ENCODE results near the gene TERT. TPM values are rescaled to one million over a fixed set of nuclear protein-coding genes. Genes with fewer than 3 reads are reported as not detected.

Gene TERT
- total and polyA plus RNA-seq, 2 of the 13 experiments (the other 11 are each of a cell fraction or from before 2014, with no cell fraction given): 4.3 to 5.9 TPM

DNA sequence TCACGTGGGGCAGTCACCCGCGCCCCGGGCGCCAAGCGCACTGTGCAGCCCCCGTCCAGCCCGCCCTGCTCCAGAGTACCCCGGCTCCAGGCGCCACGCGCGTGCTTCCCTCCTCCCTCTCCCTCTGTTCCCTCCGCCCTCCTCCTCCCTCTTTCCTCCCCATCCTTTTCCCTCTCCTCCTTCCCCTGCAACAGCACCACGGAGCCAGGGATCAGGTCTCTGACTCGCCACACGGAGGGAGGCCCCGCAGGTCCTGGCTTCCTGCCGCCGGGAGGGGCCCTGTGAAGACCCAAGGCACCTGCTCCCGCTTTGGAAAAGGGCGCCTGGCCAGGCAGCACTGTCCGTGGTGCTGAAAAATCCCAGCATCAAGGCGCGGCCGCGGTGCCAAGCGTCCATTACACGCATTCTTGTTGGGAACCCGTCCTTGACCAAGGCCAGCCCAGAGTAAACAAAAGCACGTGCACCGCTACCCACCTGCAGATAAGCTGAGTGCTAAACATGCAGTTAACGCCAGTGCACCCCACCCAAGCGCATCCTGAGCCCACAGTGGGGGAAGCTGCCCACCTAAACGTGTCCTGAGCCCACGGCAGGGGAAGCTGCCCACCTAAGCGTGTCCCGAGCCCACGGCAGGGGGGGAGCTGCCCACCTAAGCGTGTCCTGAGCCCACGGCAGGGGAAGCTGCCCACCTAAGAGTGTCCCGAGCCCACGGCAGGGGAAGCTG lies 48.0 kb downstream of the TERT start (continued):
- TF ChIP-seq, protein P1, sequence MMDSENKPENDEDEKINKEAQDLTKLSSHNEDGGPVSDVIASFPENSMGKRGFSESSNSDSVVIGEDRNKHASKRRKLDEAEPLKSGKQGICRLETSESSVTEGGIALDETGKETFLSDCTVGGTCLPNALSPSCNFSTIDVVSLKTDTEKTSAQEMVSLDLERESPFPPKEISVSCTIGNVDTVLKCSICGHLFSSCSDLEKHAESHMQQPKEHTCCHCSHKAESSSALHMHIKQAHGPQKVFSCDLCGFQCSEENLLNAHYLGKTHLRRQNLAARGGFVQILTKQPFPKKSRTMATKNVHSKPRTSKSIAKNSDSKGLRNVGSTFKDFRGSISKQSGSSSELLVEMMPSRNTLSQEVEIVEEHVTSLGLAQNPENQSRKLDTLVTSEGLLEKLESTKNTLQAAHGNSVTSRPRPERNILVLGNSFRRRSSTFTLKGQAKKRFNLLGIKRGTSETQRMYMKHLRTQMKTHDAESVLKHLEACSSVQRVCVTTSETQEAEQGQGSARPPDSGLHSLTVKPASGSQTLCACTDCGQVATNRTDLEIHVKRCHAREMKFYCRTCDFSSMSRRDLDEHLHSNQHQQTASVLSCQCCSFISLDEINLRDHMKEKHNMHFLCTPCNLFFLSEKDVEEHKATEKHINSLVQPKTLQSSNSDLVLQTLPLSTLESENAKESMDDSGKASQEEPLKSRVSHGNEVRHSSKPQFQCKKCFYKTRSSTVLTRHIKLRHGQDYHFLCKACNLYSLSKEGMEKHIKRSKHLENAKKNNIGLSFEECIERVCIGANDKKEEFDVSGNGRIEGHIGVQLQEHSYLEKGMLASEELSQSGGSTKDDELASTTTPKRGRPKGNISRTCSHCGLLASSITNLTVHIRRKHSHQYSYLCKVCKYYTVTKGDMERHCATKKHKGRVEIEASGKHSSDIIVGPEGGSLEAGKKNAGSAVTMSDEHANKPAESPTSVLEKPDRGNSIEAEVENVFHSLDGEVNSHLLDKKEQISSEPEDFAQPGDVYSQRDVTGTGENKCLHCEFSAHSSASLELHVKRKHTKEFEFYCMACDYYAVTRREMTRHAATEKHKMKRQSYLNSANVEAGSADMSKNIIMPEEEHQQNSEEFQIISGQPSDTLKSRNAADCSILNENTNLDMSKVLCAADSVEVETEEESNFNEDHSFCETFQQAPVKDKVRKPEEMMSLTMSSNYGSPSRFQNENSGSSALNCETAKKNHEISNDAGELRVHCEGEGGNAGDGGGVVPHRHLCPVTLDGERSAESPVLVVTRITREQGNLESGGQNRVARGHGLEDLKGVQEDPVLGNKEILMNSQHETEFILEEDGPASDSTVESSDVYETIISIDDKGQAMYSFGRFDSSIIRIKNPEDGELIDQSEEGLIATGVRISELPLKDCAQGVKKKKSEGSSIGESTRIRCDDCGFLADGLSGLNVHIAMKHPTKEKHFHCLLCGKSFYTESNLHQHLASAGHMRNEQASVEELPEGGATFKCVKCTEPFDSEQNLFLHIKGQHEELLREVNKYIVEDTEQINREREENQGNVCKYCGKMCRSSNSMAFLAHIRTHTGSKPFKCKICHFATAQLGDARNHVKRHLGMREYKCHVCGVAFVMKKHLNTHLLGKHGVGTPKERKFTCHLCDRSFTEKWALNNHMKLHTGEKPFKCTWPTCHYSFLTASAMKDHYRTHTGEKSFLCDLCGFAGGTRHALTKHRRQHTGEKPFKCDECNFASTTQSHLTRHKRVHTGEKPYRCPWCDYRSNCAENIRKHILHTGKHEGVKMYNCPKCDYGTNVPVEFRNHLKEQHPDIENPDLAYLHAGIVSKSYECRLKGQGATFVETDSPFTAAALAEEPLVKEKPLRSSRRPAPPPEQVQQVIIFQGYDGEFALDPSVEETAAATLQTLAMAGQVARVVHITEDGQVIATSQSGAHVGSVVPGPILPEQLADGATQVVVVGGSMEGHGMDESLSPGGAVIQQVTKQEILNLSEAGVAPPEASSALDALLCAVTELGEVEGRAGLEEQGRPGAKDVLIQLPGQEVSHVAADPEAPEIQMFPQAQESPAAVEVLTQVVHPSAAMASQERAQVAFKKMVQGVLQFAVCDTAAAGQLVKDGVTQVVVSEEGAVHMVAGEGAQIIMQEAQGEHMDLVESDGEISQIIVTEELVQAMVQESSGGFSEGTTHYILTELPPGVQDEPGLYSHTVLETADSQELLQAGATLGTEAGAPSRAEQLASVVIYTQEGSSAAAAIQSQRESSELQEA (CRISPR knock-in tag; IDR thresholded peaks at IDR 0.05; ENCODE audit: not compliant biosample characterization): no peak
- TF ChIP-seq ZNF564 (CRISPR knock-in tag; IDR thresholded peaks at IDR 0.05) (no peak), TCF12 (IDR thresholded peaks at IDR 0.05) (no peak), TCF12 (CRISPR knock-in tag; IDR thresholded peaks at IDR 0.05) (no peak), NFRKB (IDR thresholded peaks at IDR 0.05) (no peak), SRSF4 (IDR thresholded peaks at IDR 0.05; ENCODE audit: low read depth, low read length, poor library complexity, severe bottlenecking) (no peak), CBX5 (CRISPR knock-in tag; IDR thresholded peaks at IDR 0.05; ENCODE audit: borderline replicate concordance) (no peak), KLF9 (CRISPR knock-in tag; IDR thresholded peaks at IDR 0.05; ENCODE audit: low read depth) (no peak), ZNF232 (CRISPR knock-in tag; IDR thresholded peaks at IDR 0.05; ENCODE audit: borderline replicate concordance) (peak; percentile 95), ESRRA (CRISPR knock-in tag; IDR thresholded peaks at IDR 0.05; ENCODE audit: low read depth) (peak; percentile 45; the same call in 1 of the 2 replicates), CEBPG (CRISPR knock-in tag; IDR thresholded peaks at IDR 0.05) (no peak), ZNF629 (CRISPR knock-in tag; conservative IDR thresholded peaks at IDR 0.05) (no peak), STAT5B (CRISPR knock-in tag; IDR thresholded peaks at IDR 0.05) (peak; percentile 70; the same call in 1 of the 2 replicates), ZFY (CRISPR knock-in tag; IDR thresholded peaks at IDR 0.05) (peak; percentile 49; the same call in 1 of the 2 replicates), NFE2 (CRISPR knock-in tag; IDR thresholded peaks at IDR 0.05) (no peak), SIN3A (IDR thresholded peaks at IDR 0.05; ENCODE audit: borderline replicate concordance, low read depth, low read length) (no peak), ZNF724P (CRISPR knock-in tag; IDR thresholded peaks at IDR 0.05; ENCODE audit: borderline replicate concordance) (peak; percentile 62; the same call in 1 of the 2 replicates), MBD4 (IDR thresholded peaks at IDR 0.05; ENCODE audit: borderline replicate concordance, low read length) (no peak), FIP1L1 (IDR thresholded peaks at IDR 0.05; ENCODE audit: borderline replicate concordance, insufficient read depth, low read depth, low read length) (no peak), ZNF557 (CRISPR knock-in tag; IDR thresholded peaks at IDR 0.05) (peak; percentile 90; the same call in 1 of the 2 replicates), SRY (CRISPR knock-in tag; IDR thresholded peaks at IDR 0.05) (peak; percentile 97), ZNF251 (CRISPR knock-in tag; IDR thresholded peaks at IDR 0.05) (no peak)
- TF ChIP-seq, protein P2, sequence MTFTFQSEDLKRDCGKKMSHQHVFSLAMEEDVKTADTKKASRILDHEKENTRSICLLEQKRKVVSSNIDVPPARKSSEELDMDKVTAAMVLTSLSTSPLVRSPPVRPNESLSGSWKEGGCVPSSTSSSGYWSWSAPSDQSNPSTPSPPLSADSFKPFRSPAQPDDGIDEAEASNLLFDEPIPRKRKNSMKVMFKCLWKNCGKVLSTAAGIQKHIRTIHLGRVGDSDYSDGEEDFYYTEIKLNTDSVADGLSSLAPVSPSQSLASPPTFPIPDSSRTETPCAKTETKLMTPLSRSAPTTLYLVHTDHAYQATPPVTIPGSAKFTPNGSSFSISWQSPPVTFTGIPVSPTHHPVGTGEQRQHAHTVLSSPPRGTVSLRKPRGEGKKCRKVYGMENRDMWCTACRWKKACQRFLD (CRISPR knock-in tag; IDR thresholded peaks at IDR 0.05; ENCODE audit: borderline replicate concordance): peak; percentile 81; the same call in 1 of the 2 replicates

Measured in HepG2 (cell line).